Adrenal gland (tissue), 5 donors: ENCODE data around the gene HNRNPC.

ENCODE experiments used
- CTCF ChIP-seq, 6 experiments: fragments of 450-650 bp in 4 of 6; fragments of 200-600 bp in 2 of 6; sonication (generic) in 1 of 6; IDR thresholded peaks; 1 replicate in 5 of 6; 2 replicates in 1 of 6; pipeline versions ENCODE4 v1.5.1 to v1.8.0; 2016 to 2021; ENCODE audit warnings: antibody characterized with exemption in 6 of 6, mild to moderate bottlenecking in 2 of 6, moderate library complexity in 1 of 6
- POLR2A ChIP-seq, 2 donors: fragments of 450-650 bp; IDR thresholded peaks; one replicate each; pipeline ENCODE4 v1.6.1; 2017; ENCODE audit warnings: antibody characterized with exemption in 2 of 2, mild to moderate bottlenecking in 2 of 2, moderate library complexity in 1 of 2
- donor health status: DM: no; HTN: no; CAD: no.

- TF ChIP-seq CTCF (IDR thresholded peaks at IDR 0.05) (no peak), POLR2A (IDR thresholded peaks at IDR 0.05) (no peak)
Observed at GRCh38 chr14:21256539-21257393, 12.5 kb downstream of the HNRNPC start.
